K562 (cell line): ENCODE measurements around the gene SRCAP. TPM values are rescaled to one million over a fixed set of nuclear protein-coding genes. Genes with fewer than 3 reads are reported as not detected.

Source experiments
- ATAC-seq: fragments of 200-7000 bp; cut with Tn5 transposase; 3 replicates; pipeline ENCODE4 v1.9.1; 2020; ENCODE audit warnings: moderate library complexity
- BruUV-seq: library from RNA; stranded (reverse); fragments of 400-500 nt; replicated peaks from 2 replicates; lab custom pipeline; 2021; lab: Mats Ljungman, UMichigan
- CTCF ChIA-PET: fragments of 300-600 bp; formaldehyde crosslinking; extraction: SDS; loops from one replicate; lab custom pipeline; 2021; ENCODE audit warnings: low intra/inter-chr PET ratio; lab: Yijun Ruan, JAX
- POLR2A ChIA-PET: fragments of 300-600, 350-650 bp; sonication (Branson Sonifier 250); formaldehyde crosslinking; extraction: SDS; loops from one replicate; lab custom pipeline; 2021; ENCODE audit warnings: antibody characterized with exemption, inconsistent platforms; lab: Yijun Ruan, JAX
- DNase-seq, 4 experiments: peaks; one replicate each; pipeline versions ENCODE4 v3.0.0 to v3.0.0-alpha.2; 2011 to 2018; ENCODE audit warnings: low spot score in 3 of 4, mixed read lengths in 3 of 4; ENCODE audit errors: extremely low read depth in 1 of 4
- FAIRE-seq: peaks from 2 replicates; lab custom pipeline; 2011; peaks lifted over from hg19 to GRCh38; lab: Jason Lieb, UNC
- H2AFZ ChIP-seq: 2 replicates; pipeline ENCODE4 v1.6.0; 2011; ENCODE audit warnings: low read depth, low read length, control low read depth, inconsistent platforms
- H3K27ac ChIP-seq: fragments of 200-600 bp; 3 replicates; pipeline ENCODE4 v1.8.0; 2011; ENCODE audit warnings: low read depth, mild to moderate bottlenecking, control low read depth, inconsistent platforms, low read length, moderate library complexity, mixed read lengths; ENCODE audit errors: extremely low read depth
- H3K27me3 ChIP-seq, 2 experiments: fragments of 300-600 bp in 1 of 2; 2 replicates in 1 of 2; 3 replicates in 1 of 2; pipeline versions ENCODE4 v1.6.0 to v1.8.0; 2011; ENCODE audit warnings: inconsistent platforms in 2 of 2, low read length in 2 of 2, mild to moderate bottlenecking in 1 of 2, mixed read lengths in 1 of 2, moderate library complexity in 1 of 2; ENCODE audit not compliant: control insufficient read depth in 2 of 2, insufficient read depth in 2 of 2
- H3K36me3 ChIP-seq: fragments of 300-600 bp; 3 replicates; pipeline ENCODE4 v1.8.0; 2011; ENCODE audit warnings: mild to moderate bottlenecking, low read length, inconsistent platforms; ENCODE audit not compliant: control insufficient read depth, insufficient read depth
- H3K4me1 ChIP-seq, 2 experiments: fragments of 200-600 bp in 1 of 2; replicated peaks in 1 of 2; 2 replicates in 1 of 2; 3 replicates in 1 of 2; pipeline versions ENCODE4 v1.5.1 to v1.8.0; 2011; ENCODE audit warnings: inconsistent platforms in 2 of 2, low read length in 2 of 2, mild to moderate bottlenecking in 1 of 2, mixed read lengths in 1 of 2, moderate library complexity in 1 of 2; ENCODE audit not compliant: control insufficient read depth in 2 of 2, insufficient read depth in 2 of 2
- H3K4me2 ChIP-seq: 2 replicates; pipeline ENCODE4 v1.6.1; 2011; ENCODE audit warnings: low read length, control low read depth, inconsistent platforms, mixed read lengths; ENCODE audit not compliant: insufficient read depth
- H3K4me3 ChIP-seq: fragments of 200-600 bp; sonication (generic), shearing (Covaris generic); 2 replicates; pipeline ENCODE4 v1.5.1; 2016; ENCODE audit warnings: control low read depth, inconsistent platforms
- H3K79me2 ChIP-seq: fragments of 200-600 bp; 3 replicates; pipeline ENCODE4 v1.8.0; 2011; ENCODE audit warnings: low read length, inconsistent platforms; ENCODE audit not compliant: control insufficient read depth, insufficient read depth
- H3K9ac ChIP-seq, 2 experiments: 2 replicates each; pipeline versions ENCODE4 v1.6.0 to v1.6.1; 2011; ENCODE audit warnings: low read depth in 2 of 2, low read length in 2 of 2, control low read depth in 1 of 2, inconsistent platforms in 1 of 2, mild to moderate bottlenecking in 1 of 2, mixed read lengths in 1 of 2; ENCODE audit not compliant: insufficient read depth in 1 of 2
- H3K9me1 ChIP-seq: one replicate; pipeline ENCODE4 v1.6.0; 2011; ENCODE audit warnings: inconsistent platforms, mild to moderate bottlenecking, low read length, moderate library complexity; ENCODE audit not compliant: control insufficient read depth, insufficient read depth
- H3K9me3 ChIP-seq: replicated peaks from 2 replicates; pipeline ENCODE4 v1.5.1; 2011; ENCODE audit warnings: low read depth, low read length, inconsistent platforms; ENCODE audit not compliant: control insufficient read depth, insufficient read depth
- H4K20me1 ChIP-seq: replicated peaks from 2 replicates; pipeline ENCODE4 v1.6.1; 2011; ENCODE audit warnings: low read length, inconsistent platforms, mixed read lengths; ENCODE audit not compliant: control insufficient read depth, insufficient read depth
- CEBPB ChIP-seq: fragments of 450-650 bp; IDR thresholded peaks from 2 replicates; pipeline ENCODE4 v1.6.1; 2016; ENCODE audit warnings: missing genetic modification characterization, missing compliant biosample characterization
- MCM7 ChIP-seq, 2 experiments: fragments of 450-650 bp; IDR thresholded peaks; 2 replicates each; pipeline ENCODE4 v1.6.1; 2016 to 2018
- SMARCC2 ChIP-seq: fragments of 450-650 bp; IDR thresholded peaks from 2 replicates; pipeline ENCODE4 v1.6.1; 2017; ENCODE audit warnings: antibody characterized with exemption, moderate library complexity, mild to moderate bottlenecking, low read depth
- THRB ChIP-seq: fragments of 450-650 bp; formaldehyde crosslinking; conservative IDR thresholded peaks from 2 replicates; pipeline ENCODE4 v1.4.0; 2022; ENCODE audit warnings: mild to moderate bottlenecking, missing genetic modification characterization
- YBX1 ChIP-seq: fragments of 450-650 bp; IDR thresholded peaks from 2 replicates; pipeline ENCODE4 v1.7.1; 2016; ENCODE audit warnings: mild to moderate bottlenecking
- ZFX ChIP-seq: sonication (generic); formaldehyde crosslinking; IDR thresholded peaks from 2 replicates; pipeline ENCODE4 v1.8.0; 2022; ENCODE audit warnings: mild to moderate bottlenecking, missing genetic modification reagents, moderate library complexity
- ZNF561 ChIP-seq: fragments of 450-650 bp; formaldehyde crosslinking; conservative IDR thresholded peaks from 2 replicates; pipeline ENCODE4 v1.4.0; 2020; ENCODE audit warnings: mild to moderate bottlenecking, moderate library complexity
- WGBS: fragments of 100-300 bp; shearing (Covaris generic); methylation state at CpG from one replicate; pipeline ENCODE4 v1.1.6; 2016; ENCODE audit warnings: low coverage, mixed read lengths; ENCODE audit not compliant: insufficient coverage; ENCODE audit errors: missing lambda C conversion rate; 5-methylcytosine and 5-hydroxymethylcytosine counted together
- in situ Hi-C: fragments of 300-500 bp; cut with MboI; formaldehyde crosslinking; loops from 4 replicates; pipeline ENCODE4 v1.15.0; 2018; ENCODE audit warnings: inconsistent platforms, mixed read lengths
- intact Hi-C: fragments of 100-400 bp; cut with micrococcal nuclease; formaldehyde crosslinking; loops from 2 replicates; pipeline ENCODE4 v1.14.2; 2022
- polyA plus RNA-seq, 8 experiments: library from polyadenylated mRNA; depleted of rRNA in 4 of 8; stranded (reverse) in 5 of 8; unstranded in 3 of 8; fragments of >200 nt; fragmentation: Nextera tagmentation in 2 of 8; fragmentation: Illumina TruSeq in 1 of 8; extraction: Ambion mirVana in 2 of 8; extraction: Trizol in 1 of 8; gene quantifications; 2 replicates each; pipeline versions ENCODE4 v1.2.1 to v1.2.3, GENCODE V29; 2011 to 2014; ENCODE audit warnings: inconsistent platforms in 1 of 8, missing spikeins in 1 of 8
- total RNA-seq, 7 experiments: library from RNA; depleted of rRNA in 6 of 7; stranded (reverse); fragments of >200 nt in 6 of 7; fragmentation: Illumina TruSeq in 2 of 7; extraction: Trizol in 2 of 7; gene quantifications; 2 replicates each; pipeline versions ENCODE4 v1.2.1 to v1.2.3, GENCODE V29; 2011 to 2021; ENCODE audit warnings: low replicate concordance in 1 of 7

SRCAP gene
- total and polyA plus RNA-seq, 9 of the 15 experiments (the other 6 are each of a cell fraction or from before 2014, with no cell fraction given): 0.21 to 62.6 (median 5.8) TPM

GRCh38 chr16:30677931-30678585 is 20.9 kb upstream of the SRCAP start:
- TF ChIP-seq ZFX (0 out of 2 replicates have a peak, but pooled peaks have one; percentile 31), MCM7 (IDR thresholded peaks at IDR 0.05) (no peak), SMARCC2 (no peak), YBX1 (no peak)
- Histone ChIP-seq H3K27ac (peak overlapping the region; percentile 27; the same call in 1 of the 3 replicates), H3K4me1 (peaks cover 10 to 11% of the 10 kb centered on the region in 2 experiments; a peak in 4 of 5 replicates), H3K9ac (no peak overlapping the region; a peak in 1 of 4 replicates), H3K4me3 (no peak overlapping the region), H3K9me1 (no peaks in the 10 kb centered on the region), H2AFZ (peak overlapping the region; percentile 77), H3K4me2 (no peak overlapping the region), H3K9me3 (no peaks in the 10 kb centered on the region), H4K20me1 (no peaks in the 10 kb centered on the region), H3K36me3 (no peaks in the 10 kb centered on the region), H3K27me3 (no peaks in the 10 kb centered on the region), H3K79me2 (no peaks in the 10 kb centered on the region)
- ATAC-seq: peak; percentile 47
- ChIA-PET CTCF (no interaction called here), POLR2A (interaction anchor here (0.5 to 1.5 kb wide), 7 partner anchors 9 to 517 kb away, joined by 3 to 7 read pairs (median 3); partner anchors contain the start of gene FBRS)
- WGBS: 65% methylated on average over 11 of the region's 11 CpGs
- intact Hi-C loops (no loop called here), in situ Hi-C loops (no loop called here)
- no peak for DNase-seq
- no peak for FAIRE-seq
- no TSS peak for BruUV-seq

- Histone ChIP-seq H3K9me3 (no peaks in the 10 kb centered on the region), H3K4me1 (peaks cover 10 to 11% of the 10 kb centered on the region in 2 experiments; a peak in 4 of 5 replicates), H3K27ac (peak overlapping the region; percentile 27; the same call in 1 of the 3 replicates), H3K36me3 (no peaks in the 10 kb centered on the region), H3K9me1 (no peaks in the 10 kb centered on the region), H4K20me1 (no peaks in the 10 kb centered on the region), H3K4me2 (no peak overlapping the region), H3K79me2 (no peaks in the 10 kb centered on the region), H2AFZ (peak overlapping the region; percentile 77), H3K9ac (peak overlapping the region in 1 of 2 experiments; percentile 28; a peak in 1 of 4 replicates), H3K27me3 (no peaks in the 10 kb centered on the region), H3K4me3 (no peak overlapping the region)
- ATAC-seq: no peak; the same call in 1 of the 3 replicates
- TF ChIP-seq ZNF561 (CRISPR knock-in tag): no peak
- TF ChIP-seq CEBPB (tag): peak; percentile 46; the same call in 1 of the 2 replicates
- no peak for TF ChIP-seq THRB (CRISPR knock-in tag)
- FAIRE-seq: no peak
- in situ Hi-C loops (no loop called here), intact Hi-C loops (no loop called here)
- ChIA-PET CTCF (no interaction called here), POLR2A (interaction anchor here (0.5 to 1.5 kb wide), 6 partner anchors 8 to 517 kb away, joined by 3 to 7 read pairs (median 4); partner anchors contain the start of gene FBRS)
- 46% methylated on average over 3 of the region's 3 CpGs for WGBS
- DNase-seq: no peak
- no TSS peak for BruUV-seq
These were observed 20.4 kb upstream of the SRCAP start for GRCh38 chr16:30678586-30678970.
